HG02798 (cell line): ENCODE measurements around the gene PFDN6.
A peak's percentile ranks its signal among the peaks of the same experiment; 100 is the strongest.
"Not testable (repeated sequence)": the region's sequence is repeated elsewhere in the genome, so short reads cannot be mapped to it uniquely, and the experiment has no call there.

Source experiments
- ATAC-seq: cut with Tn5 transposase; IDR thresholded peaks from one replicate; pipeline ENCODE4 v1.9.1; 2021; ENCODE audit warnings: mild to moderate bottlenecking; ENCODE audit not compliant: unreplicated experiment, poor library complexity

PFDN6 gene

DNA sequence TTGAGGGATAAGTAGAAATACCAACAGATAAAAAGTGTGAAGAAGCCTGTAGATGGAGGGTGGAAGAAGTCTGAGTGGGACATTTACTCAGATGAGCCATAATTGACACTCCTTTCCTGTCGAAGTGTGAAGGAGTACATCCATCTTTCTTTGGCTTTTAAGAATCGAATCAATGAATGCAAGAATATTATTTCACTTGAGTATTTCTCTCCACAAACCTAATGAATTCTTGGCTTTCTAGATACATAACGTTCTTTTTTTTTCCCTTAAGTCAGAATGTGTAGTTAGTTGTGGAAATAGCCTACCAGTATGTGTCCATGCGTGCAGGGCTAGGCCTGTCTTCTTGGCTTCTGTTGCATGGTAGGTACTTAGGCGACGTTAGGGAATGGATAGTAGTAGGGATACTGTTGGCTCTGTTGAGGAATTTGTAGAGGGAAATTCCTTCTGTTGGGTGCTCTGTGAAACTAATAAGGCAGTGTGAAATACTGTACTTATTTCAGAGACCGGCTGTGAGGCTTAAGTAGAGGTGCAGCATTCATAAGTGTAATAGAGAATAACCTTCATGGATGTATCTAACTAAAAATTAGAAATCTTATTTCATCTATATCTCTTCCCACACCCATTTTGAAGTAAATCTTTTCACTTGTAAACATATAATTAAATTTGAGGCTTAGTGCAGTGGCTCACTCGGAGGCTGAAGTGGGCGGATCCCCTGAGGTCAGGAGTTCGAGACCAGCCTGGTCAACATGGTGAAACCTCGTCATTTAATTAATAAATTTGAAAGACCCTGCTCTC is 16.1 kb upstream of the PFDN6 start:
- ATAC-seq, result no peak

DNA sequence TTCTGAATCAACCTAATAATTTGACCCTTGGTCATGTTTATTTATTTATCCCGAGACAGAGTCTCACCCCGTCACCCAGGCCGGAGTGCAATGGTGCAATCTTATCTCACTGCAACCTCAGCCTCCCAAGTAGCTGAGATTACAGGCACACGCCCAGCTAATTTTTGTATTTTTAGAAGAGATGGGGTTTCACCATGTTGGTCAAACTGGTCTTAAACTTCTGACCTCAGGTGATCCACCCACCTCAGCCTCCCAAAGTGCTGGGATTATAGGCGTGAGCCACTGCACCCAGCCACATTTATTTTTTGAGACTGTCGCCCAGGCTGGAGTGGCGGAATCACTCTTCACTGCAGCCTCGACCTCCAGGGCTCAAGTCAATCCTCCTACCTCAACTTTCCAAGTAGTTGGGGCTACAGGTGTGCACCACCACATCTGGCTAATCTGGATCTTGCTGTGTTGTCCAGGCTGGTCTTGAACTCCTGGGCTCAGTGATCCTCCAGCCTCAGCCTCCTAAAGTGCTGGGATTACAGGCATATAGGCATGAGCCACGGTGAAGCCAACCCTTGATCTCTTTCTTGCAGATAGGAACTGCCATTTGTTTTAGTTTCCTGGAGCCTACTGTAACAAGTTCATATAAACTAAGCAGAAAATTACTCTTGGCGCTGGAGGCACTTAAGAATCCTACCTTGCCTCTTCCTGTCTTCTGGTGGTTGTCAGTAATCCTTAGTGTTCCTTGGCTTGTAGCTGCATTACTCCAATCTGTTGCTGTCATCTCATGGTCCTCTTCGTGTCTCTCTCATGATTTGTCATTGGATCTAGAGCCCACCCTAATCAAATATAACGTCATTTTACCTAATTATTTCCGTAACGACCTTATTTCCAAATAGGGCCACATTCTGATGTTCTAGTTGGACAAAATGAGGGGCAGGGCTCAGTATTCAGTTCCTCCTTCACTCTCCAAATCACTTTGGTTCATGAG is 15.2 kb upstream of the PFDN6 start:
- no peak for ATAC-seq

DNA sequence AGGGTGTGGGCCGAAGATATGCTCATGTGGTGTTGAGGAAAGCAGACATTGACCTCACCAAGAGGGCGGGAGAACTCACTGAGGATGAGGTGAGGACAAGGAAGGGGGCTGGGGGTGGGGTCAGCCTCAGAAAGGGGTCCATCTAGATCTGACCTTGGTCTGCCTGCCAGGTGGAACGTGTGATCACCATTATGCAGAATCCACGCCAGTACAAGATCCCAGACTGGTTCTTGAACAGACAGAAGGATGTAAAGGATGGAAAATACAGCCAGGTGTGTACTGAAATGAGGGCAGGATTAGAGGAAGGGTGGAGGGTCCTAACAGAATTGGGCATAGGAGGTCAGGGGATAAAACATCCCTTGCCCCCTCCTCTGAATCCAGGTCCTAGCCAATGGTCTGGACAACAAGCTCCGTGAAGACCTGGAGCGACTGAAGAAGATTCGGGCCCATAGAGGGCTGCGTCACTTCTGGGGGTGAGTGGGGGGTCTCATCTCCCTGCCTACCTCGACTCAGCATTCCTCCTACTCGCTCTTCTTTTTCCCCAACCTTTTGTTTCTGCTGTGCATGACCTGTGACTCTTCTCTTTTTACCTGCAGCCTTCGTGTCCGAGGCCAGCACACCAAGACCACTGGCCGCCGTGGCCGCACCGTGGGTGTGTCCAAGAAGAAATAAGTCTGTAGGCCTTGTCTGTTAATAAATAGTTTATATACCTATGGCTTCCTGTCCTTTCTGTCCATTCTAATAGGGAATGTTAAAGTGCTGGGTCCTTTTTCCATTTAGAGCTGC is 13.4 kb upstream of the PFDN6 start:
- ATAC-seq, result not testable (repeated sequence)

DNA sequence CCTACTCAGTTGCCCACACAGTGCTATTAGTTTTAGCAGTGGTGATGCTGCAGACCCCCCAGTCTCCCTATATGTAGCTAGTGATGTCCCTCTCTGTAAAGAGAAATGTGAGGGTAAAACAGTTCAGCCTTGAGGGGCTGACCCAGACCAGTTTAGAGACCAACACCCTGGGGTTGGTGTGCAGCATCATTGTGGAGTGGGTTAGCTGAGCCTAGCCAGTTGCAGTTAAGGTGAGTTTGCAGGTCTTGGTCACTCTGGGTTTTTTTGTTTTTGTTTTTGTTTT is 12.9 kb upstream of the PFDN6 start:
- no peak for ATAC-seq

DNA sequence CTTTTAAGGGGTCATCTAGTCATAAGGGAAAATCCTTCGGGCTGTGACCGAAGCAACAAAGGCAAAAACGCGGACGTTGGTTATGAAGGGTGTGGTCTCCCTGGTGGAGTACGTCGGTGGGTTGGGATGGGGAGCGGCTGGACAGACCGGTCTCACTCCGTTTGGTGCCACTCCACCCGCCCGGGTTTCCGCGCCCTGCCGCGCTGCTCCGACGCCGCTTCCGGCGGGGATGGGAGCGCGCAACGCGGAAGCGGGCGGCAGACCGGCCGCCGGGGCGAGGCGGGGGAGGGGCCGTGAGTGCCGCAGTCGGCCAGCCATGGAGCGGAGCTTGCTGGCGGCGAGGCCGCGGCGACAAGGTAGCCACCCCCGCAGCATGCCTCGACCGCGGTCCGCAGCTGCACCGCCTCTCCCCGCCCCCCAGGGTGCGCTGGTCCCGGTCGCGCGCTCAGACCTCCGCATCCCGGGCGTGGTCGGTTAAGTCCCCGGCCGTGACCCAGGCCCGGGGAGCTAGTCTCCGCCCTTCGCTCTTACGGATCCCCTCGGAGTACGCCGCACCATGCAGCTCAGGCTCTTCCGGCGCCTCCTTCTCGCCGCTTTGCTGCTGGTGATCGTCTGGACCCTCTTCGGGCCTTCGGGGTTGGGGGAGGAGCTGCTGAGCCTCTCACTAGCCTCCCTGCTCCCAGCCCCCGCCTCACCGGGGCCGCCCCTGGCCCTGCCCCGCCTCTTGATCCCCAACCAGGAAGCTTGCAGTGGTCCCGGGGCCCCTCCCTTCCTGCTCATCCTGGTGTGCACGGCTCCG is 12.3 kb upstream of the PFDN6 start, which contains the start of gene B3GALT4:
Gene B3GALT4 (plus strand): TSS at position 260 of the 799 bp plus-strand sequence. CDS start 297 bp downstream, at position 557.
- ATAC-seq, result peak; percentile 69

DNA sequence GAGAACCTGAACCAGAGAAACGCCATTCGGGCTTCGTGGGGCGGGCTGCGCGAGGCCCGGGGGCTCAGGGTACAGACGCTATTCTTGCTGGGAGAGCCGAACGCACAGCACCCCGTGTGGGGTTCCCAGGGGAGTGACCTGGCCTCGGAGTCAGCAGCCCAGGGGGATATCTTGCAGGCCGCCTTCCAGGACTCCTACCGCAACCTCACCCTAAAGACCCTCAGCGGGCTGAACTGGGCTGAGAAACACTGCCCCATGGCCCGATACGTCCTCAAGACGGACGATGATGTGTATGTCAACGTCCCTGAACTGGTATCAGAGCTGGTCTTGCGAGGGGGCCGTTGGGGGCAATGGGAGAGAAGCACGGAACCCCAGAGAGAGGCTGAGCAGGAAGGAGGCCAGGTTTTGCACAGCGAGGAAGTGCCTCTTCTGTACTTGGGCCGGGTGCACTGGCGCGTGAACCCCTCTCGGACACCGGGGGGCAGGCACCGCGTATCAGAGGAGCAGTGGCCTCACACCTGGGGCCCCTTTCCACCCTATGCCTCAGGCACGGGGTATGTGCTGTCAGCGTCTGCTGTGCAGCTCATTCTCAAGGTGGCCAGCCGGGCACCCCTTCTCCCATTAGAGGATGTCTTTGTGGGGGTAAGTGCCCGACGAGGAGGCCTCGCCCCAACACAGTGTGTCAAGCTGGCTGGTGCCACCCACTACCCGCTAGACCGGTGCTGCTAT is 11.6 kb upstream of the PFDN6 start:
- no peak for ATAC-seq

DNA sequence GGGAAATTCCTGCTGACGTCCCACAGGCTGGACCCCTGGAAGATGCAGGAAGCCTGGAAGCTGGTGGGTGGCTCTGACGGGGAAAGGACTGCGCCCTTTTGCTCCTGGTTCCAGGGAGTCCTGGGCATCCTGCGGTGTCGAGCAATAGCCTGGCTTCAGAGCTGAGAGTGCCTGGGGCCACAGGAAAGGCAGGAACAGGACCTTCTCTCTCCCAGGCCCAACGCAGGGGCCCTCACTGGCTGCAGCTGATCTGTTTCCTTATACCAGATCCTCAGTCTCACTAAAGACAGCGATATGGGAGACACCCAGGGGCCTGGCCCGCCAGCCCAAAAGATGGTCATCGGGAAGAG is 11.0 kb upstream of the PFDN6 start:
- no peak for ATAC-seq

DNA sequence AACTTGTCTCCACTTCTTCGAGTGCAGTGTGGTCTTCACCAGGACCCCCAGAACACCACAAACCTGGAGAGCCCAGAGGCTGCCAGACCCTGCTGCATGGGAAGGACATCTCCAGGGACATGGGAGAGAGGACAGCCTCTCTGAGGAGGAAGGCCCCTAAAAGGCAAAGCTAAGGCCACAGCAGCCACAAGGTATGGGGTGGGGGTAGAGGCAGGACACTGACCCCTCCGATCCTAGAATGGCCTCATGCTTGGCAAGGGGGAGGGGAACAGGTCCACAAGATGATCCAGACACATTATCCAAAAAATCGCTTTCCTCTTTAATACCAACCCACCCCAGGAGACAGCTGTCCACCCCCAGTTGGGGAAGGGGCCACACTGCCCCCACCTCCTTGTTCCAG is 10.6 kb upstream of the PFDN6 start:
- no peak for ATAC-seq

DNA sequence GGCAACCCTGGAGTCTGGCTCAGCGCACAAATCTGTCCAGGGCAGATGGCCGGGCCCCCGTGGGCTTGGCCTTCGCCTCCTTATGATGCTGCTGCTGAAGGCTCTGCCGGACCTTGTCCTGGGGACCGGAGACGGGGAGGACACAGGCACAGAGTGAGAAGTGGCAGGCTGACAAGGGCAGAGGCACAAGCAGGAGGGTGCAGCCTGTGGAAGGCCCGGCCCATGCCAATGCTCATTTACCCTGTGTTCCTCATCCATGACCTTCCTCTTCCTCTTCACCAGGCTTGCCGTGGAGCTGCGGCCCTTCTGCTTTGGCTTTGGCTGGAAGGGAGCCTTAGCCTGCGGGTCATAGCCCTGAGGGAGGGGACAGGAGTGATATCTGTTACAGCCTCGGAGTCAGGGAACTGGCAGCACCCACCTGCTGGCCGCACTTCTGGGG is 10.1 kb upstream of the PFDN6 start:
- no peak for ATAC-seq

DNA sequence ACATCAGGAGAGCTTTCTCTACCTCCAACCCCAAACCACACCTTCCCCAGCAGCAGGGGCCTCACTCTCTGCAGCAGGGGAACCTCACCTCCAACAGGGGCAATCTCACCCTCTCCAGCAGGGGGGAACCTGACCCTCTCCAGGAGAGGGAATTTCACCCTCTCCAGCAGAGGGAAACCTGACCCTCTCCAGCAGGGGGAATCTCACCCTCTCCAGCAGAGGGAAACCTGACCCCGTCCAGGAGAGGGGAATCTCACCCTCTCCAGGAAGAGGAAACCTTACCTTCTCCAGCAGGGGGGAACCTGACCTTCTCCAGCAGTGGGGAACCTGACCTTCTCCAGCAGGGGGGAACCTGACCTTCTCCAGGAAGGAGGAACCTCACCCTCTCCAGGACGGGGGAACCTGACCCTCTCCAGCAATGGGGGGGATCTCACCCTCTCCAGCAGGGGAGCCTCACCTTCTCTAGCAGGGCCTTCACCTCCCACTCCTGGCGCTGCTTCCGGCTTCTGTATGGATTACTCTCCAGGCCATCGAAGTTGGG is 9.4 kb upstream of the PFDN6 start:
- ATAC-seq, result no peak

DNA sequence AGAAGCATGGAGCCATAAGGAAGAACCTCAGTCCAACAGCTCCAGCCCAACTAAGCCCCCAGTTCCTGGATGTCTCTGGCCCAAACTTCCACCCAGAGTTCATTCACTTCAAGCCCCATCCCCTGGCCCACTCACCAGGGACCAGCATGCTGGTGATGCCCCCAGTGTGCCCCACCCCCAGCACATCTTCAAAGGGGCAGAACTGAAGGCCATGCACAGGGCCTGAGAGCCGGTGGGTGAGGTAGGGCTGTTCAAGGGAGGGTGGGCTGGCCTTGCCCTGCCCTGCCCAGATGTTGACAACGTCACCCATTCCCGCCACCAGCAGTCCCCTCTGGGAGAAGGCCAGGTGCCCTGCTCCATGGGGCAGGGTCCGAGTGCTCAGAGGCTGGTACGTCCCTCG is 8.9 kb upstream of the PFDN6 start:
- ATAC-seq, result no peak

DNA sequence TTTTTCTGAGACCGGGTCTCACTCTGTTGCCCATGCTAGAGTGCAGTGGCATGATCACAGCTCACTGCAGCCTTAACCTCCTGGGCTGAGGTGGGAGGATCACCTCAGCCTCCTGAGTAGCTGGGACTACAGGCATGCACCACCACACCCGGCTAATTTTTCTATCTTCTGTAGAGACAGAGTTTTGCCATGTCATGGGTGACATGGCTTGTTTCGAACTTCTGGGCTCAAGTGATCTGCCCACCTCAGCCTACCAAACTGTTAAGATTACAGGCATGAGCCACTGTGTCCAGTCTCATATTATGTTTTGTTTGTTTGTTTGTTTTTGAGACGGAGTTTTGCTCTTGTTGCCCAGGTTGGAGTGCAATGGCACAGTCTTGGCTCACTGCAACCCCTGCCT is 4.2 kb upstream of the PFDN6 start:
- ATAC-seq, result not testable (repeated sequence)

DNA sequence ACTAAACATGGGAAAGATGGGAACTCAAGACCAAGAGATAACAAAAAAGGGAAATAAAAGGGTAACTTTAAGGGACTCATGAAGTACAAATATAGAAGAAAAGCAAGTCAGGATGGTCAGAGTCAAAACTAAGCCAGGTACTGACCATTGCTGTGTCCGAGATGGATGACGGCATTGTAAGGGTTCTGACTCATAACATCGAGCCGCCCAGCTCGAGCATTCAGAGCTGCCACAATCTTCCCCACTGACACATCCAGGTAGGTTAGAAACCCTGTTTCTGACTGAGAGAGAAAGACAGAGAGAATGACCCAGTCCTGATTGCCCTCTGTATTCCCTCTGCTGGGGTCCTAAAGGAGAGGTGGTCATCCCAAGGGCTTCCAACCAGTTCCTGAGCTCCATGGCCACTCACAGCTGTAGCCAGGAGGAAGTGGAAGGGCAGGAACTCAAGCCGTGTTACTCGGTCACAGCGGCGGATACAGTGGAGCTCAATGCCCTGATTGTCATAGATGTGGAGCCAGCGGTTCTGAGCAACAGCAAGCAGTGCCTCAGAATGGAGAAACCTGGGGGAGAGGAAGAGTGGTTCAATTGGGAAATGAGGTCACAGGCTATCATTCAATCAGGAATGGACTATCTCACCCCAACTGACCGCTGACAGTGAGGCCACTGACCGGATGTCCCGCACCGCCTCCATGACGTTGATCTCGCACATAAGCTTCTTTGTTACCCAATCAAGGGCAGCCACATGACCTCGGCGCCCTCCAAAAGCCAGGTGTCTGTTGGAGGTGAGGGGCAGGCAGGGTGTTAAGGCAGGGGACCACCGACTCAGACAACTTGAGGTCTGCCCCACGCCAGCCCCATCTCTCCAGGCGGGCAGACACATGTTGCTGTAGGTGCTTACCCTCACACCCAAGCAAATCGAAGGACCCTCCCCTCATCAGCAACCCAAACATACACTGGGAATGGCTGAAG is 2.2 kb upstream of the PFDN6 start:
- ATAC-seq, result no peak

DNA sequence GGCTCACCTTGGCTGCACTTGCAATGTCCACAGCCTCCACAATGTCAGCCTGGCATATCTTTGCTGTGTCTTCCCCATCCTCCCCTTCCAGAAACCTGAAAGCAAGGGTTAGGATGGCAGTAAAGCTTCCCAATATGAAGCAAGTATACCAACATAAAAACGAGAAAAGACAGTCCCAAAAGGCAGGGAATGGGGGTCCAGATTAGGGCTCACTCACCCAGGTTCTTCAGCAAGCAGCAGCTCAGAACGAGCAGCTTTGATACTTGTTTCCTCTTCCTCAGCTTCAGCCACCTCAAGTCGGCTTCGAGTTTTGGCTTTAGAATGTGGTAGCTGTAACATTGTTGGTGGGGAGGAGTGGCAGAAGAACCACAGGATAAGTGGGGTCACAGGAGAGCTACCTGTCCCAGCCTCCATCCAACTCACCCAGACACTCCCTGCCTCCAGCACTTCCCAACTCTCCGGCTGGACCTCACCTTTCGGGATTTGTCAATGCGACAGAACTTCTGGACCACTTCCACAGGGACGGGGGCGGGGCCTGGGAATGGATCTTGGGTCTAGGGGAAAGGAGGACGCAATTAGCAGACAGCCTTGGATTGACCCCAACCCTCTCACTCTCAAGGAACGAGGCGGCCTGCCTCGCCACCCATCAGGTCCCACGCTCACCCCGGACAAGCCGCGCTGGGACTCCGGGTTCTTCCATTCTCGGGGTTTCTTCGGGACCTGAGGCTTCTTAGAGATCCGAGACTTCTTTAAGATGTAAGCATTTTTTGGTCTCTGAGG is 1.1 kb upstream of the PFDN6 start:
- no peak for ATAC-seq

DNA sequence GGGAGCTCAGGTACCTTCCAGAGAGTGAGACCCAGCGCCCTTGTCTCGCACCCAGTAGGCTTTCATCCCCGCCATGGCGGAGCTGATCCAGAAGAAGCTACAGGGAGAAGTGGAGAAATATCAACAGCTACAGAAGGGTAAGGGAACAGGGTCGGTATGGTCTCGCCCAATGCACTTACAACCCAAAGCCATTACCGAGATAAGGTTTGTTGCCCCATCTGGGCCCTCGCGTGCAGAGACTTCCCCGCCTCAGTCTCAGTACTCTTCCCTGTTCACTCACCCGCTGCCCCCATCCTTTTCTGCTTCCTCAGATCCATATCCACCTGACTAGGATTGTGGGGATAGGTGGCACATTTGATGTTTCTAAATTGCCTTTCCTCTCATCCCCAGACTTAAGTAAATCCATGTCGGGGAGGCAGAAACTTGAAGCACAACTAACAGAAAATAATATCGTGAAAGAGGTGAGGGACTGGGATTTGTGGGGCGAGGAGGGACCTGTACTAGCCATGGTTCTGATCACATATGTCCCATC is 449 bp downstream of the PFDN6 start:
- ATAC-seq, result no peak

DNA sequence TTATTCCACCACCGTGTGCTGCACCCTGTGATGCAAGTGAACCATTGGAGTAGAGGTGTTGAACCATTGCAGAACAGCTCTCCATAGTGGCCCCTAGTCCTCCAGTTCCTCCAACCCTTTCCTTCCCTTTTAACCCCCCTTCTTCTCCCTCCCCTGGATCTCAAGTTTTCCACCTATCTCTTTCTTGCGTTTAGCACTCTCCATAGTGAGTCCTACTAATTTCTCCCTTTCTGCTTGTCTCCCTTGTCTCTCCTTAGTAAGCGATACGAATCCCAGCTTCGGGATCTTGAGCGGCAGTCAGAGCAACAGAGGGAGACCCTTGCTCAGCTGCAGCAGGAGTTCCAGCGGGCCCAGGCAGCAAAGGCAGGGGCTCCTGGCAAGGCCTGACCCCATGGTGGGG is 1.1 kb downstream of the PFDN6 start:
- no peak for ATAC-seq
